ENCODE data around the gene HTATSF1.

The HTATSF1 gene

DNA sequence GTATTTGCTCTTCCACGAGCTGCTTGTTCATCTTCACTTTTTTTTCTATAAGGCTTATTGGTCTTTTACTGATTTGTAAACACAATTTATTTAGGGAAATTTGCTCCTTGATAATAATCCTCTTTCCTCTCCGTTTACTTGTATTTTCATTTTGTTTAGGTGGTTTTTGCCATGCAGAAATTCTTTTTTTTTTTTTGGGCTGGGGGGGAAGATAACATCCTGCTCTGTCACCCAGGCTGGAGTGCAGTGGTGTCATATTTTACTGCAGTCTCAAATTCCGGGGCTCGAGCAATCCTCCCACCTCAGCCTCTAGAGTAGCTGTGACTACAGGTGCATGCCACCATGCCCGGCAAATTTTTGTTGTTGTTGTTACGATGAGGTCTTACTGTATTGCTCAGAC is 41.3 kb upstream of the HTATSF1 start:
- in situ Hi-C loops (cut with HindIII; ENCODE audit: low sequenced_read_pairs): no loop called here
- no peak for DNase-seq (ENCODE audit: low read depth)
- no peak for TF ChIP-seq CTCF (IDR thresholded peaks at IDR 0.05; ENCODE audit: low read depth, low read length, missing control alignments)
- no peak overlapping the region for H3K4me3 ChIP-seq (ENCODE audit: low read depth, low read length)

- no peak overlapping the region for H3K4me3 ChIP-seq (ENCODE audit: low read depth, low read length)
- in situ Hi-C loops (cut with HindIII; ENCODE audit: low sequenced_read_pairs): no loop called here
- TF ChIP-seq CTCF (IDR thresholded peaks at IDR 0.05; ENCODE audit: low read depth, low read length, missing control alignments): no peak
- no peak for DNase-seq (ENCODE audit: low read depth)
Measured at GRCh38 chrX:136457303-136457917, 40.0 kb upstream of the HTATSF1 start.

DNA sequence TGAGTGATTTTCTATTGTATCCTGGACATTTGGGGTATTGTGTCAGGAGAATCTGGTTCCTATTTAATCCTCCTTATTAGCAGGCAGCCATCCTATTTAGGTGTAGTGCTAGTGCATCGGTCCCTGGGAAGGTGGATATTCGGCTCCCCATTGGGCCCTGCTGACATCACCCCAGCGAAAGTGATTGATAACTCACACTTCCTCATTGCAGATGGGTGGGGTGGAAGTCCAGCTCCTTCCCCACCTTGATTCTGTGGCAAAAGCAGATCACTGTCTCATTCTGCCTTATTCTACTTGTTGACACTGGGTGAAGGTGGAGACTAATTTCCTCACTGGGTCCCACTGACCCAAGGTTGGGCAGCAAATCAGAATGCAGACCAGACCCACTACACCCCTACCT is 32.8 kb upstream of the HTATSF1 start:
- DNase-seq (ENCODE audit: low read depth): no peak
- in situ Hi-C loops (cut with HindIII; ENCODE audit: low sequenced_read_pairs): no loop called here
- H3K4me3 ChIP-seq (ENCODE audit: low read depth, low read length): no peak overlapping the region
- TF ChIP-seq CTCF (IDR thresholded peaks at IDR 0.05; ENCODE audit: low read depth, low read length, missing control alignments): no peak

DNA sequence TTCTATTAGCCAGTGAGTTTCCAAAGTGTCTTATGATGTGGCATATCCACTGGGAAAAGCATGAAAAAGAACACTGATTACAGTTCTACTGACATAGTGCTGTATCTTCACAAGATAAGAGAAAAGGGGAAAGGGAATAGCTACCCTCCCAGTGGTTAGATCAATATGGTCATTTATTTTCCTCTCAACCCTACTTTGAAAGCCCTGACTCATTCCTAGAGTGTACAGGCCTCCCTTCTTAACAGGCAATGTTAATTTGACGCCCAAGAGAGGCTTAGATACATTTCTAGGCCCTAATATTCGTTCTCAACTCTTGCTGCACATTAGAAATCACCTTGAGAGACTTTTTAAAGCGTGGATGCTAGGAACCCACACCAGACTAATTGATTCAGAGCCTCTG is 30.1 kb upstream of the HTATSF1 start:
- no peak overlapping the region for H3K4me3 ChIP-seq (ENCODE audit: low read depth, low read length)
- no peak for TF ChIP-seq CTCF (IDR thresholded peaks at IDR 0.05; ENCODE audit: low read depth, low read length, missing control alignments)
- in situ Hi-C loops (cut with HindIII; ENCODE audit: low sequenced_read_pairs): no loop called here
- DNase-seq (ENCODE audit: low read depth): no peak

GRCh38 chrX:136468391-136469103 is 28.8 kb upstream of the HTATSF1 start:
- no peak for DNase-seq (ENCODE audit: low read depth)
- in situ Hi-C loops (cut with HindIII; ENCODE audit: low sequenced_read_pairs): no loop called here
- no peak for TF ChIP-seq CTCF (IDR thresholded peaks at IDR 0.05; ENCODE audit: low read depth, low read length, missing control alignments)

GRCh38 chrX:136473663-136474062 is 23.7 kb upstream of the HTATSF1 start:
- no peak for TF ChIP-seq CTCF (IDR thresholded peaks at IDR 0.05; ENCODE audit: low read depth, low read length, missing control alignments)
- DNase-seq (ENCODE audit: low read depth): no peak
- in situ Hi-C loops (cut with HindIII; ENCODE audit: low sequenced_read_pairs): no loop called here
- no peak overlapping the region for H3K4me3 ChIP-seq (ENCODE audit: low read depth, low read length)

More at GRCh38 chrX:136468391-136469103, 28.8 kb upstream of the HTATSF1 start:
- no peak overlapping the region for H3K4me3 ChIP-seq (ENCODE audit: low read depth, low read length)

Data from astrocyte of the cerebellum (primary cell).